ENCODE data around the gene COMMD10.

The COMMD10 gene

DNA sequence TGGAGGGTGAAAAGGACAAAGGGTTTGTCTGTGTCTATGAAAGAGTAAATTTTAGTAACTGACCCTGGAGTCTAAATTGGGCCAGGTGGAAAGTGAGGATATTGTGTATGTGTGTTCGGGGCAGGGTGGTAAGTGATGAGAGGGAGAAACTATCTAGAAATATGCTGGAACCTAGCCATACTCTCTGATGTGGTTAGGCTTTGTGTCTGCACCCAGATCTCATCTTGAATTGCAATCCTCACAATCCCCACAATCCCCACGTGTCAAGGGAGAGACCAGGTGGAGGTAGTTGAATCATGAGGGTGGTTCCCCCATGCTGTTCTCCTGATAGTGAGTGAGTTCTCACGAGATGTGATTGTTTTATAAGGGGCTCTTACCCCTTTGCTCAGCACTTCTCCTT, 60.6 kb downstream of the COMMD10 start:
- DNase-seq (ENCODE audit: low read depth): no peak
- TF ChIP-seq CTCF (IDR thresholded peaks at IDR 0.05; ENCODE audit: insufficient read depth, low read depth, low read length, missing control alignments): no peak

GRCh38 chr5:116152169-116152568, 67.3 kb downstream of the COMMD10 start:
- no peak overlapping the region for H3K4me3 ChIP-seq (ENCODE audit: low read depth, low read length)
- no peak for TF ChIP-seq CTCF (IDR thresholded peaks at IDR 0.05; ENCODE audit: insufficient read depth, low read depth, low read length, missing control alignments)
- DNase-seq (ENCODE audit: low read depth): no peak

More for the DNA sequence above, 60.6 kb downstream of the COMMD10 start:
- H3K4me3 ChIP-seq (ENCODE audit: low read depth, low read length): no peak overlapping the region

DNA sequence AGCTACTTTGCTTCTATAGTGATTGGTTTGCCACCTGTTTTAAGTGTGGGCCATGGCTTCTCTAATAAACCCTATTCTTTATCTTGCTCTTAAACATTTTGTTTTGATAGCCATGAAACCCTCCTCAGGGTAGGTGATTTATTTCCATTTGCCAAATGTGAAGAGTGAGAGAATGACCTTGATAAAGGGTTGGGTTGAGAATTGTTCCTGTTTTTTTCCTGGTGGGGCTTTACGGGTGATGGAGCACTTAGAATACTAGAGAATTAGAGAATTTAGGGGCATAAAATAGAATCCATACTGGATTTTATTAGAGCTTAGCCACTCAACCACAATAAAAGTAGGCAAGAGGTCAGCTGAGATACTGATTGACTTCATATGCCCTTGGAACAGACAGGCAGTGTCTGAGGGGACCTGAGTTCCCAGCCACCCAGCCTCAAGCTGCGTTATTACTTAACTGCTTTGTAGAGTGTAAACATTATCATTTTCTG, 68.9 kb downstream of the COMMD10 start:
- no peak for TF ChIP-seq CTCF (IDR thresholded peaks at IDR 0.05; ENCODE audit: insufficient read depth, low read depth, low read length, missing control alignments)
- DNase-seq (ENCODE audit: low read depth): no peak
- no peak overlapping the region for H3K4me3 ChIP-seq (ENCODE audit: low read depth, low read length)

- TF ChIP-seq CTCF (IDR thresholded peaks at IDR 0.05; ENCODE audit: insufficient read depth, low read depth, low read length, missing control alignments): no peak
- DNase-seq (ENCODE audit: low read depth): no peak
- H3K4me3 ChIP-seq (ENCODE audit: low read depth, low read length): no peak overlapping the region
Measured at GRCh38 chr5:116154252-116154651, 69.4 kb downstream of the COMMD10 start.

DNA sequence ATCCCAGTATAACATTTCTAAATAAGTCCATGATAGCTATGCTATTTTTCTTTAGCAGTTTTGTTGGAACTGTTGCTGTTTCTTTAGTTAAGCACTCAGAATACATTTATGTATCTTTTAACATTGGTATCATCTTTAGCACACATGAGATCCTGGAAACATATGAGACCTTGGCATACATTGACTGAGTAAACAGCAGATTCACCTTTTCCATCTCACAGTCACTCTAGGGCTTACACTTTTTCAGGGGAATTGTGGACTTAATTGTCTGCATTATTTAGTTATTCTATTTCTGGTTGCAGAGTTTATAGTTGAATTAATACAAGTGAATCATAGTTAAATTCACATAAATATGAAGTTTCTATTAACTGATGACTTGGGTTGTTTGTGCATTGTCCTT, 70.1 kb downstream of the COMMD10 start:
- H3K4me3 ChIP-seq (ENCODE audit: low read depth, low read length): no peak overlapping the region
- no peak for DNase-seq (ENCODE audit: low read depth)
- TF ChIP-seq CTCF (IDR thresholded peaks at IDR 0.05; ENCODE audit: insufficient read depth, low read depth, low read length, missing control alignments): no peak

GRCh38 chr5:116157902-116158301, 73.1 kb downstream of the COMMD10 start:
- no peak overlapping the region for H3K4me3 ChIP-seq (ENCODE audit: low read depth, low read length)
- TF ChIP-seq CTCF (IDR thresholded peaks at IDR 0.05; ENCODE audit: insufficient read depth, low read depth, low read length, missing control alignments): no peak
- DNase-seq (ENCODE audit: low read depth): no peak

DNA sequence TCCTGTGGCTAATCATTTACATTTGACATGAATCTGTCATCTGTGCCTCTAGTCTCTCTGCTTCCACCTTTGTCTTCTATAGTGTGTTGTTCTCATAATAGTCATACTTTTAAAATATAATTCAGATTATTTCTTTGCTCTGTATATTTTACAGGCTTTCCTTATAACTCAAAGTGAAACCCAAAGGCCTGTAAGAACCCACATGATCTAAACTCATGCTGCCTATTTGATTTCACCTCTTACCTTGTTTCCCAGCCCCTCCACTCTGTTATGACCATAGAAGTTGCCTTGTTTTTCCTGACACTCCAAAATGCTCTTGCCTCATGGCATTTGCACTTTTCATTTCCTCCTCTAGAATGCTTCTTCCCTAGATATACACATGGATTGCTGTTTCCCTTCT, 74.2 kb downstream of the COMMD10 start:
- no peak for DNase-seq (ENCODE audit: low read depth)
- no peak overlapping the region for H3K4me3 ChIP-seq (ENCODE audit: low read depth, low read length)
- TF ChIP-seq CTCF (IDR thresholded peaks at IDR 0.05; ENCODE audit: insufficient read depth, low read depth, low read length, missing control alignments): no peak
